Adipose tissue (tissue), 3 donors: ENCODE measurements around the gene SPEG. TPM values are rescaled to one million over a fixed set of nuclear protein-coding genes. Genes with fewer than 3 reads are reported as not detected.

ENCODE experiments used
- H3K27ac ChIP-seq: one replicate; pipeline ENCODE4 v1.5.1; 2013; ENCODE audit warnings: low read depth, low read length
- WGBS, 3 donors: extraction: QIAGEN DNeasy Blood & Tissue Kit; methylation state at CpG; one replicate each; pipeline ENCODE4 v1.1.7; 2013; 5-methylcytosine and 5-hydroxymethylcytosine counted together
- polyA plus RNA-seq, 3 donors: library from polyadenylated mRNA; stranded (reverse); fragments of 200-250 nt; gene quantifications; one replicate each; pipeline ENCODE4 v1.2.3, GENCODE V29; 2013
- donor health status: healthy with polysubstance abuse.
- donor health status: Bipolar disorder and iron deficiency.
- donor health status: healthy.

Gene SPEG
- polyA plus RNA-seq, 3 donors: 3.4 to 22.5 (median 6.8) TPM

DNA sequence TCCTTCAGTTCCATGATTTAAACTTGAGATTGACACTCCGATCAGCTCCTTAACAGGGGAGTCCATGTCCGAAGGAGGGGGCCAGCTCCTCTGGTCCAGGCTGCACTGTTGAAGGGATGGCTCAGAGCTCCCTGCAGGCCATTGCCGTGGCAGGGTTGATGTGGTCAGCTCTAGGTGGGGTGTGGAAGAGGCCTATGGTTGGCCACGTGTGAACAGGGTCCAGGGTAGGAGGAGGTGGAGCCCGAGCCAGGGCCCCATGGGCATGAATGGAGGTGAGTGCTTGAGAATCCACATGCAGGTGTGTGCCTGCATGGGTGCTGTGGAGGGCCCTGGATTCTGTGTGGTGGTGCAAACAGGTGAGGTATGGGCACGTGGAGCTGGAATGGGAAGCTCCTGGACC lies 1.1 kb downstream of the SPEG start:
- H3K27ac ChIP-seq: no peak overlapping the region

GRCh38 chr2:219436491-219436890 lies 1.8 kb downstream of the SPEG start:
- 86 to 89% (median 88%) methylated on average over 5 of the region's 5 CpGs for WGBS, 3 donors
- no peak overlapping the region for H3K27ac ChIP-seq

More for the DNA sequence above, 1.1 kb downstream of the SPEG start:
- WGBS, 3 donors: 86 to 90% (median 87%) methylated on average over 6 of the region's 6 CpGs

GRCh38 chr2:219437141-219437540 lies 2.5 kb downstream of the SPEG start:
- H3K27ac ChIP-seq: no peak overlapping the region
- WGBS, 3 donors: 83 to 89% (median 84%) methylated on average over 3 of the region's 3 CpGs

DNA sequence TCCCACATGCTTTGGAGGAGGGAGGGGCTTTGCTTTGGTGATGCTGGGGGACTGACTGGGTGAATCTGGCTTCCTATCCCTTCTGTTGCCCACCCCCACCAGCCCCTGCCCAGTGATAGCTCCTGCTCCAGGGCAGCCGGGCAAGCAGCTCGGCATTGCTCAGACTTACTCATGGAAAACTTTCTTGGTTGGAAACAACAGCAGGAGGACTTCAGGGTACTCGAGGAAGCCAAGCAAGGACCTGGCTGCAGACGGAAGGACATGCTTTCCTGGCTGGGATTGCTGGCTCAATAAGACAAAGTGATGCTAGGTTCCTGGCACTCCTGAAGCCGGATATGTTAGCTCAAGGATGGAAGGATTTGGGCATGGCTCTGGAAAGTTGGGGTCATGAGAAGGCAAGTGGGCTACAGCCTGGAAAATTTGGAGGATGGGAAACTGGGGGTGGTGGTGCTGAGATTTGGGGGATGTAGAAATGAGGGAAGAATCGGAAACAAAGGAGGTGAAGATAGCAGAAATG lies 3.1 kb downstream of the SPEG start:
- H3K27ac ChIP-seq: no peak overlapping the region
- WGBS, 3 donors: 66 to 84% (median 72%) methylated on average over 6 of the region's 6 CpGs

DNA sequence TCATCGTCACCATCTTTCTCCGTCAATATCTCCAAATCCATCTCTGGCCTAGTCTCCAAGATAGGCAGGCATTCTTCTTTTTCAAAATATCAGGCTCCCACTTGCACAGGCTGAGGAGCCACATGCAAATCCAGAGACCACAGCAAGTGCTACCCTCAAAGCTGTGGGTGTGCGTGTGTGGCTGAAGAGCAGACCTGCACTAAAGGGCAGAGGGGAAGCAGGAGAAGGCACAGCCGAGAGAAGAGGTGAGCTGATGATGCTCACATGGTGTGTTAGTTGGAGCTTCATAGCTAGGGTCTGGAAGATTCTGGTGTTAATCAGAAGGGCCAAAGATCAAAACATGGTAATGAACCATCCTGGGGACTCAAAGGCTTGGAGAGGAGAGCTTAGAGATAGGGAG lies 3.8 kb downstream of the SPEG start:
- no peak overlapping the region for H3K27ac ChIP-seq
- 81 to 91% (median 86%) methylated on average over 4 of the region's 4 CpGs for WGBS, 3 donors

- WGBS, 3 donors: 73 to 80% (median 79%) methylated on average over 6 of the region's 6 CpGs
These were observed 4.9 kb downstream of the SPEG start for GRCh38 chr2:219439506-219439905.

DNA sequence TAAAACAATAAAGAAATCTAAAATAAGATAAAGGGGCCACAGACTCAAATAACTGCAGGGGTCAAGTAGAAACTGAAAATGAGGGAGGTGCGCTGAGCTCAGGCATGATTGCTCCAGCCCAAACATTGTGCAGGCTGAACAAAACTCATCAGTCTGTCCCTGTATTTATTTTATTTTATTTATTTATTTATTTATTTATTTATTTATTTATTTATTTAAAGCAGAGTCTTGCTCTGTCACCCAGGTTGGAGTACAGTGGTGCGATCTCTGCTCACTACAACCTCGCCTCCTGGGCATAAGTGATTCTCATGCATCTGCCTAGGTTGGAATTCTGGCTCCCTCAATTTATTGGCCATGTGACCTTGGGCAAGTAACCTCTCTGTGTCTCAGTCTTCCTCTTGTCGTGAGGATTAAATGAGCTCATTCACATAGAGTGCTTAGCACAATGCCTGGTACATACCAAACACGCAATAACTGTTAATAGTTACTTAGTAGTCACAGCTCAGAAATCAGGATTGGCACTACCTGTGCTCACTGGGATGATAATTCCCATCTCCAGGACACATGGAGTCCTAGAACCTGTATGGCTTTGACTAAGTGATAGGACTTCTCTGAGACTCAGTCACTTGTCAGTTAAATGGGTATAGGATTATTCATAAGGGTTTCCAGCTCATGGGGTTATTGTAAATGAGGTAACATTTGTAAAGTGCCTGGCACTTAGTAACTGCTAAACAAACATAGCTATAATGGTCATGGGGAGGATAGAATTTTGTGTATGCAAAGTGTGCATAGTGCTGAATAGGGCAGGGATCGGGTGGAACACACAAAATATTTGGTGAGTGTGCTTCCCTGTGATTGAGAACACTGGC lies 6.0 kb downstream of the SPEG start:
- 71 to 89% (median 87%) methylated on average over 6 of the region's 6 CpGs for WGBS, 3 donors
- H3K27ac ChIP-seq: no peak overlapping the region

More at GRCh38 chr2:219439506-219439905, 4.9 kb downstream of the SPEG start:
- H3K27ac ChIP-seq: no peak overlapping the region

DNA sequence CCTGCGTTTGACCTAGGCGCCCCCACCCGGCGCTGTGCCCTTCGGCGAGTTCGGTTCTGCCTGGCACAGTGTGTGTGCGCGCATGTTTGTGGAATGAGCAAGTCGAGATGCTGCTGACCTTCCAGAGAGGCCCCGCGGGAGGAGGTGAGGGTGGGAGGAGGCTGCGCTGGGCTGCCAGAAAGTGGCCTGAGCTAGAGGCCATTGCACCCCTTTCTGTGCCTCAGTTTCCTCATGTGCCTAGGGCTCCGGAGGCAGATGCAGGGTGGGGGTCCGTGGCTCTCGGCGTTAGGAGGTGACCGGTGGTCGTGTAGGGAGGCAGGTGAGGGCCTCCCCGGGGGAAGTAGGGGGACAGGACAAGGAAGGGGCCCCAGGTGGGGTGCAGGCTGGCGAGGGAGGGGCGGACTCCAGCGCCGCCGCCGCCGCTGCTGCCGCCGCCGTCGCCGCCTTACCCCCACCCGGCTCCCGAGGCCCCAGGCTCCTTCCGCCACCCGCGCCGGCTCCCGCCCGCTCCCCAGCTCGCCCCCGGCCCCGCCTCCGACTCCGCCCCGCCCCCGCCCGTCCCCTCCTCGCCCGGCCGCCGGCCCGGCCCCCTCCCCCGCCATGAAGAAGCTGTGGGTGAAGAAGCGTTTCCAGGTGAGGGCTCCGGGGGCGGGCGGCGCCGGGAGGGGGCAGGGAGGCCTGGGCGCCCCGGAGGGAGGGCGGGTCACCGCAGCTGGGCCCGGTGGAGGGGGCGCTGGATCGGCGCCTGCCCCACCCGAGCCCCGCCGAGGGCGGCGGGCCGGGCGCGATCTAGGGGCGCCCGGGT lies 7.0 kb downstream of the SPEG start:
- WGBS, 3 donors: 2 to 3% (median 3%) methylated on average over 40 to 70 of the region's 78 CpGs
- H3K27ac ChIP-seq: no peak overlapping the region

DNA sequence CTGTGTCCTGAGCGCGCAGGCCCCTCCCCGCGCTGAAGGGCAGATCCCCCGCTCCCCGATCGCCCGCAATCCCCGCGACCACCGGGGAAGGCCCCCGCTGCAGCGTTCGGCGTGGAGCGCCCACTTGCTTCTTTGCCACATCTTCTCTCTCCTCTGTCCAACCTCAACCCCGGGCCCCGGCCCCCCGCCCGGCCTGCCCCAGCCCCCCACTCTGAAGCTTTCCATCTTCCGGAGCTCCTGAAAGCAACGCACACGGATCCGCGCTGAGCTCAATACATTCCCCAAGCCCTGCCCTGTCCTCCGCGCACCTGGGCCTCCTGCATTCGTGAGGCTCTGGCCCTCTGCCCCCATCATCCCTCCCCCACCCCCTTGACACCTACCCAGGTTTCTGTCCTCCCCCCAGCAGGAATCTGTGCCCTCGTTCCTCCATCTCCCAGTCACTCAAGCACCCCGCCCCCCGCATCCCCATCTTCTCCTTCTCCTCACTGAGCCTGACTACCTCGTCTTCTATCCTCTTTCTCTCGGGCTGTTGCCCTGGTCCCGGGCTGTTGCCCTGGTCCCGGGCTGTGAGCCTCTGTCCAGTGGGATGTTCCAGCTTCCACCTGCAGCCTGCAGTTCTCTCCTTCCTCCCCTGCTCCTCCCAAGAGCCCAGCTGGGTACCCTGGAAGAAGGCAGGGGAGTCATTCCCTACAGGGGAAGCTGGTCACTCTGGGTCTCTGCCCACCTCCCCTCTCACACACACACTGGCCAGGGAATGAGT lies 7.8 kb downstream of the SPEG start:
- H3K27ac ChIP-seq: no peak overlapping the region
- WGBS, 3 donors: 7 to 13% (median 10%) methylated on average over 20 to 35 of the region's 35 CpGs

DNA sequence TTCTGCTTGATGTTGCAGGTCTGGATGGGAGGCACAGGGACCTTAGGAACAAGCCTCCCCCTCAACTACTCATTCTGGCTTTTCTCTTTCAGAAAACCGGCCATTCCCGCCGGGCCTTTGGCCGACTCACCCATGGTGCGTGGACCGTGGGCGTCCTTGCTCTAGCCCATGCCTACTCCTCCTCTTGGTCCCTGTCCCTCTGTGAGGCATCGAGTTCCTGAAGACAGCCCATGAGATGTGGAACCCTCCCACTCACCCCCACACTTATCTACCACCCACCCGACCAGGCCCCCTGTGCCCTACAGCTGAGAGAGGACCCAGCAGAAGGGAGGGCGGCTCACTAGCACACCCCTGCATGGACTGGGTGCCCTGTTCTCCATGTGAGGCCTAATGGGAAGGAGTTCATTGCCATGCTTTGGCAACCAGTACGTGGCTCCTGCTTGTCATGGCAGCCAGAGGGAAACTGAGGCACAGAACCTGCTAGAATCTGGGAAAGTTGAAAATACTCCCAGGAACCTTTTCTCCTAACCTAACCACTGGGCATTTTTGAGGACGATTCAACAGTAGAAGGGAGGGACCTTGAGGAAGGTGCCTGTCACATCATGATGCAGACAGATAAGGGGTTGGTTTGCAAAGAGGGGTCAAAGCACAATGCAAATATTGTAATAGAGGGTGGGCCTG lies 8.5 kb downstream of the SPEG start:
- no peak overlapping the region for H3K27ac ChIP-seq
- 84 to 89% (median 85%) methylated on average over 12 of the region's 12 CpGs for WGBS, 3 donors

DNA sequence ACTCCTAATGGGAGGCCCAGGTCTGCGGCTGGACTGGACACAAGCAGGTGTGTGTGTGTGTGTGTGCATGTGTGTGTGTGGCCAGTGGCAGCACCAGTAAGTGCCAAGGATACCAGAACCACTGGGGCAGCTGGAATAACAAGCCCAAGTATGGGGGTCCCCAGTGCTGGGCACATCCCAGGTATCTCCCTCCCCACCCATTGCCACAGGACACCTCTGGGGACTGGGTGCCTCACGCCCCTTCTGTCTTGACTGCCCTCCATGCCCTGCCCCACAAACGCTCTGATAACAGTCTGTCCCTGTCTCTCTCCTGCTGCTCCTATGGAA lies 9.0 kb downstream of the SPEG start:
- H3K27ac ChIP-seq: no peak overlapping the region

DNA sequence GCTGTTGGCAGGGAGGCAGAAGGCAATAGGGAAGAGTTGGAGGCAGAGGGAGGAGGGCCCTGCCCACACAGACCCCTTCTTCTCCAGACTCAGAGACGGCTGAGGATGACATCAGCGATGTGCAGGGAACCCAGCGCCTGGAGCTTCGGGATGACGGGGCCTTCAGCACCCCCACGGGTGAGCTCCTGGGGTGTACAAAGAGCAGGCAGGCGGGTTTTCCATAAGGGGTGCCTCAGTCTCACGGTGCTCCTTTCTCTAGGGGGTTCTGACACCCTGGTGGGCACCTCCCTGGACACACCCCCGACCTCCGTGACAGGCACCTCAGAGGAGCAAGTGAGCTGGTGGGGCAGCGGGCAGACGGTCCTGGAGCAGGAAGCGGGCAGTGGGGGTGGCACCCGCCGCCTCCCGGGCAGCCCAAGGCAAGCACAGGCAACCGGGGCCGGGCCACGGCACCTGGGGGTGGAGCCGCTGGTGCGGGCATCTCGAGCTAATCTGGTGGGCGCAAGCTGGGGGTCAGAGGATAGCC lies 10.0 kb downstream of the SPEG start:
- no peak overlapping the region for H3K27ac ChIP-seq
- 75 to 85% (median 83%) methylated on average over 19 to 23 of the region's 23 CpGs for WGBS, 3 donors

More for the DNA sequence above, 9.0 kb downstream of the SPEG start:
- 69 to 90% (median 82%) methylated on average over 3 of the region's 3 CpGs for WGBS, 3 donors

- WGBS, 3 donors: 65 to 74% (median 68%) methylated on average over 5 of the region's 5 CpGs
- H3K27ac ChIP-seq: no peak overlapping the region
These were observed 10.6 kb downstream of the SPEG start for GRCh38 chr2:219445220-219445640.

DNA sequence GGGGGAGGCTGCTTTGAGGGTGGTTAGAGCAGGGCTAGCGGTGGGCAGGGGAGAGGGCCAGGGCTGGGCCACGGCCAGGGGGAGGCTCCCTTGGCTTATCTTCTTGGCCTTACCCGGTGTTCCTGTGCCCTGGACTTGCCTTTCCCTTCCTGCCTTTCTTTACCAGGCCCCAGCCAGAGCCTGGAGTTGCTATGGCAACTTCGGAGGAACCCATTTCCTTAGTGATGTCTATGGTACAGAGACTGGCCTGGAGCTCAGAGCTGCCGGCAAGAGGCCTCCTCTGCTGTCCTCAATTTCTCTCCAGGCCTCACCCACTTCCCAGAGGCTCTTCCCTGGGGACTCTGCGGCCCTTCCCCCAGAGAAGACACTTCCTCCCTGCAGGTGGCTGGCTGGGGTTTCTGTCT lies 11.5 kb downstream of the SPEG start:
- 30 to 55% (median 42%) methylated on average over 6 of the region's 6 CpGs for WGBS, 3 donors
- H3K27ac ChIP-seq: no peak overlapping the region

- WGBS, 3 donors: 81 to 100% (median 88%) methylated on average over 1 of the region's 1 CpG
- no peak overlapping the region for H3K27ac ChIP-seq
These were observed 12.0 kb downstream of the SPEG start for GRCh38 chr2:219446689-219447088.

DNA sequence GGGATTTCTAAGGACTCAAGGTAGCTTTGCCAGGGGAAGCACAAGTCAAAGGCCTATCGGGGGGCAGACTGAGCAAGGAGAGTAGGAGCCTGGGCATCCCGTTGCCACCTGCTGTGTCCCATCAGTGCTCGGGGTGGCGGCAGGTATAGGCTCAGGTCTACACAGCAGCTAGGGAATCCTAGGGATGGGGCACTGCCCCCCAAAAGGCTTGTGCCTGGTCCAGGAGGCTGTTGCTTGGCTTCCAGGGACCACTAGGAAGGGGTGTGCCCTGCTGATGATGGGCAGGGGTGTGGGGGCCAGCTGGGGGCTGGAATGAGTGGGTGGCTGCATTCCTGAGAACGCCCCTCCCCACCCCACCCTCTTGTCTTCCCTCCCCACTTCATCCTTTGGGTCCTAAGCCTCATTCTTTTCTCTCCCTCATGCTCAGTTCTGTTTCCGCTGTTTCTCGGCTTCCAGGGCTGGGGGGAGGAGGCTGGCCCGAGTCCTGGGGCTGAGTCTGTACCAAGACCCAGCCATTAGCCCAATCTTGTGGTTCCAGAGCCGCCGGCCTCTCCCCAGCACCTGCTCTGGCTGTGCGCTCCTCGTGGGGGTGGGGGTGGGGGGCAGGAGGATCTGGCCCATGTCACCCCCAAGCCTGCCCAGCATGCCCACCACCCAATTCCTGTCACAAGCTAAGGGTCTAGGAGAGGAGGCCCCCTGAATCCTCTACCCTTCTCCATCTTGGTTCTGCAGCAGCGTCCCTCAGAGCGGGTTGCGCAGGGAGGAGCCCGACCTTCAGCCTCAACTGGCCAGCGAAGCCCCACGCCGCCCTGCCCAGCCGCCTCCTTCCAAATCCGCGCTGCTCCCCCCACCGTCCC lies 12.8 kb downstream of the SPEG start:
- WGBS, 3 donors: 62 to 70% (median 69%) methylated on average over 23 of the region's 23 CpGs
- no peak overlapping the region for H3K27ac ChIP-seq
